Measurements from ENCODE around the gene USP36.
A peak's percentile ranks its signal among the peaks of the same experiment; 100 is the strongest.
"Not testable (repeated sequence)": the region's sequence is repeated elsewhere in the genome, so short reads cannot be mapped to it uniquely, and the experiment has no call there.

The USP36 gene

GRCh38 chr17:78840780-78841611 lies at the start of gene USP36:
Gene USP36, minus strand, starts transcription at chr17:78840814. Its CDS starts 4,451 bp downstream, at chr17:78836363.
- peak; percentile 98 for DNase-seq (ENCODE audit: low spot score)

DNA sequence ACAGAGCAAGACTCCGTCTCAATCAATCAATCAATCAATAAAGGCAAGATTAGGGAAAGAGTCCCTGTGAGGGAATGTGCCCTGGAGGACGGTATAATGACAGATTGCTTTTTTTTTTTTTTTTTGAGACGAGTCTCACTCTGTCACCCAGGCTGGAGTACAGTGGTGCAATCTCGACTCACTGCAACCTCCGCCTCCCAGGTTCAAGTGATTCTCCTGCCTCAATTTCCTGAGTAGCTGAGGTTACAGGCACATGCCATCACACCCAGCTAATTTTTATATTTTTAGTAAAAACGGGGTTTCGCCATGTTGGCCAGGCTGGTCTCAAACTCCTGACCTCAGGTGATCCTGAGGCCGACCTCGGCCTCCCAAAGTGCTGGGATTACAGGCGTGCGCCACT lies 49.5 kb upstream of the USP36 start:
- DNase-seq (ENCODE audit: low spot score) = not testable (repeated sequence)

DNA sequence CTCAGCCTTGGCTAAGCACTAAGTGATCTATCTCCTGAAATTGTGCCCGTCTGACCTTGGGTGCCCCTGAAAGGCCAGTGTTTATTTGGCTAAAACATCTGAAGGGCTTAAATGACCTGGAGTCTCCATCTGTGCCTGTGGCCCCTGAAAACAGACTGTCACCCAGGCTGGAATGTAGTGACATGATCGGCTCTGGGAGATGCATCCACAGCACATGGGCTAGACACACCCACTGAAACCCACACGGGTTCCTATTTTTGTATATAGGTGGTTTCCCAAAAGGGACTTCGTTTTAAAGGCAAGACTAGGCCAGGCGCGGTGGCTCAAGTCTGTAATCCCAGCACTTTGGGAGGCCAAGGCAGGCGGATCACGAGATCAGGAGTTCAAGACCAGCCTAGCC lies 48.9 kb upstream of the USP36 start:
- DNase-seq (ENCODE audit: low spot score) = no peak

DNA sequence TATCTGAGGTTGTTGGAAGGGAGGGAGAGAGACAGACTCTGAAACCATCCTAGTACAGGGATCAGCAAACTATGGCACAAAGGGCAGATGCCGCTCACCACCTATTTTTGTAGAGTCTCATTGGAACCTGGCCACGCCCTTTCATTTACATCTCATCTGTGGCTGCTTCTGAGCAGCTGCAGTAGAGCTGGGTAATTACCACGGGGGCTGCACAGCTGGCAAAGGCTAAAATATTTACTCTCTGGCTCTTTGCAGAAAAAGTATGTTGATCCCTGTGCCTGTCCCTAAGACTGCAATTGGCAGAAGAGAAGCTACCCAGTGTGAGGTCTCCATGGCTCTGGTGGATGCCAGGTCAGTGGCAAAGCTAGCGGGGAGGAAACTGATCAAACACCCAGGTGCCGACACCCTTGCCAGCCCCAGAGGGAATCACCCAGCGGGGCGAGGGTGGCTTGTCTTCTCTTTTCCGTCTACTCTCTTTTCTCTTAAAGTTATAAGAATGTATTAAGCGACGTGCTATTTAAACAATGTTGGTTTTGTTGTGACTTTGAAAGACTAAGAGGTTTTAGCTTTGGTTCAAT lies 48.4 kb upstream of the USP36 start:
- no peak for DNase-seq (ENCODE audit: low spot score)

DNA sequence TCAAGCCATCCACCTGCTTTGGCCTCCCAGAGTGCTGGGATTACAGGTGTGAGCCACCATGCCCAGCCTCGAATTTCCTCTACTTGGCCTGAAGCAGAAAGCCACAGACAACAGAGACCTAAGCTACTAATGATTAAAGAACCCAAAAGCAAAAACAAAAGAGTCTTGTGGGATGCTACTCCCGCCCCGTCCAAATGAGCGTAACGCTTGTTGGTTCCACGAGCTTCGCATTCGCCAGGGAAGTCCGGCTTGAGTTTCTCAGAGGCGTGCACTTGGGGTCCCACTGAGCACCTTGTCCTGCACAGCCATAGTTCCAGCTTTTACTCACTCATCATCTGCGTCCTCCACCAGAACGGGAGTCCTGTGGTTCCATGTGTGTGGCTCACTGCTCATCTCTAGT lies 46.3 kb upstream of the USP36 start:
- no peak for DNase-seq (ENCODE audit: low spot score)

- no peak for DNase-seq (ENCODE audit: low spot score)
Measured at GRCh38 chr17:78885956-78886355, 45.3 kb upstream of the USP36 start.

GRCh38 chr17:78884876-78885667 lies 44.5 kb upstream of the USP36 start:
- DNase-seq (ENCODE audit: low spot score) = no peak

GRCh38 chr17:78884148-78884825 lies 43.7 kb upstream of the USP36 start:
- peak; percentile 43 for DNase-seq (ENCODE audit: low spot score)

GRCh38 chr17:78883533-78884131 lies 43.0 kb upstream of the USP36 start:
- peak; percentile 94 for DNase-seq (ENCODE audit: low spot score)

- DNase-seq (ENCODE audit: low spot score) = peak; percentile 90
Measured at GRCh38 chr17:78883089-78883532, 42.5 kb upstream of the USP36 start.

DNA sequence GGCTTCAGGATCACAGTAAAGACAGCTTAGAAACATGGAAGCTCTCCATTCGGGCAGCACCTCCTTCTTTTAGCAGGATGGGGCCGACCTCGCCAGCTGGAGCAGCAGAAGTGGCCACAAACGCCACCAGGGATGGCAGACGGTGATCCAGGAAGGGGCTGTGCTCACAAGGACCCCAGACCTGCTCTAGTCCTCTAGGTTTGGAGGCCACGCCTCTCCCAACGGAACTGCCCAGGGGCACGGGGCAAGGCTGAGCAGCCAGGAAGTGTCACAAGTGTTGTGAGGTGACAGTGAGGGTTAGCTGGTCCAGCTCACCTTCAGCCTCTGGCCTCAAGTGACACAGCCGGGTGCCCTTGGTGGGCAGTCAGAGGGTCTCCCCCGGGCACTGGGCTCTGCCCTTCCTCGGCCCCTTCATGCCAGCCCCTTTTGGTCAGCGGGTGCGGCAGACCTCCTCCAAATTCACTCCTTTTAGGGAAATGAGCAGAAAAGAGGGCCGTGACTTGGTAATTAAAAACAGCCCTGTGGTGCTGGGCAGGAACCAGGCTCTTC lies 42.0 kb upstream of the USP36 start:
- no peak for DNase-seq (ENCODE audit: low spot score)

- DNase-seq (ENCODE audit: low spot score) = peak; percentile 87
Measured at GRCh38 chr17:78879635-78880186, 39.1 kb upstream of the USP36 start.

GRCh38 chr17:78878871-78879527 lies 38.4 kb upstream of the USP36 start:
- DNase-seq (ENCODE audit: low spot score) = no peak

DNA sequence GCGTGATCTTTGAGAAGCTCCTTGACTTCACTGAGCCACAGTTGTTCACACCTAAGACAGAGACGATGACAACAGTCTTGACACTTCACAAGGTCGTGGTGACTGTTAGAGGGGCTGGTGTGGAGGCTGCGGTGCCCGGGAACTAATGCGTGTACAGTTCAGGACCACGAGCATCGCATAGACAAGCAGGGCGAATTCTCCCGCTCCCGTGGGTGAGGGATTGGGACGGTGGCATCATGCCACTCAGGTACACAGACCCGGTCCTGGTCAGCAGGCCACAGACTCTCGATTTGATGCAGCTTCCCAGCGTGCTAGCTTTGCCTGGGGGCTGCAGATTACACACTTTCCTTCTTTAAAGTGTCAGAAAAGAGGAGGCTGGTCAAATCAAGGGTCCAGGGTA lies 37.6 kb upstream of the USP36 start:
- DNase-seq (ENCODE audit: low spot score) = no peak

DNA sequence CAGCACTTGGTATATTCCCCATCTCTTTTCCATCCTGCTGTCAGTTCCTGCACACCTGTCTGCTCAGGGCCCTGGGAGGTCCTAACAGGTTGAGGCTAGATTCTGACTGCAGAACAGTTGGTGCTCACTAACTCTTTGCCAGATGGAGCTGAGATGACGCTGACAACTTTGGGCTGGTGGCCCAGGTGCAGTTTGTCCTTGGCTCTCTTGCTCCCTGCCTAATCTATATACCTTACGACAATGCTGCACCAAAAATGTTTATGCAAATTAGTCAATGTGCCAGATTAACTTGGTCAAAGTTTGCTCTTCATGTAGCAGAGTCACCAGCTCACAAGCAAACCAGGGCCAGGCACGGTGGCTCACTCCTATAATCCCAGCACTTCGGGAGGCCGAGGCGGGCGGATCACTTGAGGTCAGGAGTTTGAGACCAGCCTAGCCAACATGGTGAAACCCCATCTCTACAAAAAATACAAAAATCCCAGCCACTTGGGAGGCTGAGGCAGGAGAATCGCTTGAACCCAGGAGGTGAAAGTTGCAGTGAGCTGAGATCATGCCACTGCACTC lies 36.4 kb upstream of the USP36 start:
- DNase-seq (ENCODE audit: low spot score) = not testable (repeated sequence)

- no peak for DNase-seq (ENCODE audit: low spot score)
Measured at GRCh38 chr17:78876094-78876597, 35.5 kb upstream of the USP36 start.

- no peak for DNase-seq (ENCODE audit: low spot score)
Measured at GRCh38 chr17:78875363-78876093, 34.9 kb upstream of the USP36 start.

- DNase-seq (ENCODE audit: low spot score) = no peak
Measured at GRCh38 chr17:78873519-78874340, 33.1 kb upstream of the USP36 start.

All from AG20443 (cell line).